Hematopoietic multipotent progenitor cell treated with erythropoietin and hydrocortisone succinate and interleukin-3 and kit ligand, for 15 days (in vitro differentiated cells): Measurements from ENCODE around the gene INVS.
A peak's percentile ranks its signal among the peaks of the same experiment; 100 is the strongest.
"Not testable (repeated sequence)": the region's sequence is repeated elsewhere in the genome, so short reads cannot be mapped to it uniquely, and the experiment has no call there.

Source experiments
- DNase-seq: peaks from one replicate; pipeline ENCODE4 v3.0.0-alpha.2; 2015; ENCODE audit warnings: low spot score

INVS gene

GRCh38 chr9:100196215-100196614 is 97.2 kb downstream of the INVS start:
- no peak for DNase-seq

DNA sequence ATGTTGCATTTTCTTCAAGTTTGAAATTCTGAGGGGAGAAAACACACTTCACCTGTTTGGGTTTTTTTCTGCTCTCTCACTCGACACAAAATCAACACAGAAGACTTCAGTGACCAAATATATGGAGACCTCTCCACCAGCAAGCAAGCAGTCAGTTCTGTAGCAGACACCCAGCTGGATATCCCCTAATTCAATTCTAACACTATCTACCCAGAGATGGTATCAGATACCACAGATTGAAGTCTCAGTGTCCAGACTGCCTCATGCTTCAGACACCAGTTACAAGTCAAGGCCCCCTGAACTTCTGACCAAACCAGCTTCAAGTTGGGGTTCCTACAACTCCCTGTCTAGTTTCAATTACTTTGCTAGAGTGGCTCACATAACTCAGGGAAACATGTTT is 97.8 kb downstream of the INVS start:
- DNase-seq = no peak

DNA sequence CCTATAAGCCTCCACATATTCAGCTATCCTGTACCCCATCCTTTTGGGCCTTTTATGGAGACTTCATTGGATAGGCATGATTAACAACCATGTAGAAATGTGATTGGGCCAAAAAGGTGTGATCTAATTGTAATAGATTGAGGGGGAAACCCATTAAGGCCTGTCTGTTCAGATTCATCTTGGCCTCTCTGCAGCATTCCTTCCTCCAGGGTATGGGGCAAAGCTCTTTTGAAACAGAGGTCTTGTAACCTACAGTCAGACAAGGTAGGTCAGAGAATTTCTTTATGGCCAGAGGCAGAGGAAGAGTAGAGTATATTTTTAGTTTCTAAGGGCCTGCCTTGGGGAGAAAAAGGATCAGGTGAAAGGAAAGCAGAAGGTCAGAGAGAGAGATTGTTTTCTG is 98.5 kb downstream of the INVS start:
- no peak for DNase-seq

DNA sequence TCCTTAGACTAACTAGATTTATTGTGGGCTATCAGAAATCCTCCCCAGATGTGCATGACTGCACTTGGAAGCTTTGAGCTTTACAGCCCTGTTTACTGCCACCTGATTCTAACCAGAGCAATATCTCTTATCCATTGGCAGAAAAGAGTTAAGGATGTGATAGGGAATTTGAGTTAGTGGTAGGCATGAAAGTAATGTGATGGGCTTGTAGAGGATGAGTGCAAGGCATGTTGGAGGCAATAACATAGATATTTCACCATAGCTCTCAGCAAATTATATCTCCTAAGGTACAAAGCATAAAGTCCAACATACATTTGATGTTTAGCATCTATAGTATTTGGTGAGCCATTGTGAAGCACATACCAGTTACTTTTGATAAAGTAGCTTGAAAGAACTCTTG is 103.8 kb downstream of the INVS start:
- DNase-seq = no peak

DNA sequence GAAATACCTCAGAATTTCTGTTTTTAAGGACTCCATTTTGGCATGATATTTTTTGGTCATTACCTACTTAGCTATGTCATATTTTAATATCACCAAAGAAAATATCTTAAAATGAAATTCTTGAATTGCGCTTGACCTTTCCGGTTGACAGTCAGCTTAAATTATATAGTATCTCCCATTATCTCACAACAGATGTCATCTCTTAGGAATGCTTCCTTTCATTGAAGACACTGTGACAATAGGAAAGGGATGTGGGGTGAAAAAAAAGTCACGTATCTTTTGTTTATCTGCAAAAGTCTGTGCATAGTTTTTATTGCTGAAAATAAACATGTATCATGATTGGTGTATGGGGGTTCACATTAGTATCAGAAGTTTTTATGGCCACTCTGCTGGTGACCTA is 105.8 kb downstream of the INVS start:
- no peak for DNase-seq

DNA sequence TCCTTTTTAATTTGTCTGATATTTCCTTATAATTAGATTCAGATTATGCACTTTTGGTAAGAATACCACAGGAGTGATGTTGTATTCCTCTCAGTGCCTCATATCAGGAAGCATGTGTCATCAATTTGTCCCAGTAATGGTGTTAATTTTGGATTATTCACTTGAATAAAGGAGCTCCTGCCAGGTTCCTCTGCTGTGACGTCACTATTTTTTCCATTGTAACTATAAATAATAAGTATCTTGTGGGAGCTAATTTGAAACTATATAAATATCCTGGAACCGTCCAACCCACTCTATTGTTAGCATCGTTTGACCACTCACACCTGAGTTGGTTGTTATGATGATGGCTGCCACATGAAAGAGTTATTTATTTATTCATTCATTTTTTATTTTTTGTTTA is 107.9 kb downstream of the INVS start:
- DNase-seq = no peak

- DNase-seq = no peak
Observed at GRCh38 chr9:100208673-100209072, 109.6 kb downstream of the INVS start.

DNA sequence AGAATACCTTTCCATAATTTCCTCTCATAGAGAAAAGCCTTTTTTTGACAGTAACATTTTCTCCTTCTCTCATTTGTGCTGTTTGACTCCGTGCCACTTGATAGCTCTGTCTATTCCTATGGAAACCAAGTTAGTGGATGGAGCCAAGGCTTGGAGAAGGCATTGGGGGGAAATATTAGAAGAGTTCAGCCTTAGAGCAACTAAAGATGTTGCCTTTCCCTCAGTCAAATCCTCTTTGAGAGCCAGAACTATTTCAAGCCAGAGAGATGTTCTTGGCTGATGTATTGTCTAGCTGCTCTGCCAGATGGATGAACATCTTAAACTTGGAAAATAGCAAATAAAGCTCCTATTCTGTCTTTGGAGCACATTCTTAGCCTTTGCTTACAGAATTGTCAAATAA is 112.4 kb downstream of the INVS start:
- no peak for DNase-seq

GRCh38 chr9:100213730-100214477 is 114.9 kb downstream of the INVS start:
- DNase-seq = no peak

DNA sequence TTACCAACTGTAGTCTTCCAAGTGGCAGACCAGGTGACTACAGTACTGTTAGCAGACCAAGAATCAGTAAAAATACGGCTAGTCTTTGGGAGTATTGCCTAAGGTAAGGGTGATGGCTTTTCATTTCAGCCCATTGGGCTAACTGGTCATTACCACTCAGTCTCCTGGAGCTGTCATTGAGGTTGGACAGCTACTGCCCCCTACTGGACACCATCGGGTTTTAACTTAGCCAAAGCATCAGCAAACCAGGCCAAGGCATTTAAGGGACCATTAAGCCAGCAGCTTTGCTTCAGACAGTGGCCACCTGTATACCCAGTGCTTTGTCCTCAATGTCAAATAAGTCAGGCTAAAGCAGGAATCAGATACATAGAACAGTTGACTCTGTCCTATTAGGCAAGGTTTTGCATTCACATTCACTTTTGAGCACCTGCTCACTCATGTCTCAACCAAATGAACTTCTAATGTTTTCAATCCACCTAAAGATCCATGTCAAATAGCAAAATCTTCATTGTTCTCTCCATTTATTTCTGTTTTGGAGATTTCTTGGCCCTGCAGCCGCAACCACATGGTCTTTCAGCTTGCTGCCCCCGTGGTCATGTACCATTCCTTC is 117.2 kb downstream of the INVS start:
- peak; percentile 79 for DNase-seq

- no peak for DNase-seq
Observed at GRCh38 chr9:100217536-100217935, 118.5 kb downstream of the INVS start.

DNA sequence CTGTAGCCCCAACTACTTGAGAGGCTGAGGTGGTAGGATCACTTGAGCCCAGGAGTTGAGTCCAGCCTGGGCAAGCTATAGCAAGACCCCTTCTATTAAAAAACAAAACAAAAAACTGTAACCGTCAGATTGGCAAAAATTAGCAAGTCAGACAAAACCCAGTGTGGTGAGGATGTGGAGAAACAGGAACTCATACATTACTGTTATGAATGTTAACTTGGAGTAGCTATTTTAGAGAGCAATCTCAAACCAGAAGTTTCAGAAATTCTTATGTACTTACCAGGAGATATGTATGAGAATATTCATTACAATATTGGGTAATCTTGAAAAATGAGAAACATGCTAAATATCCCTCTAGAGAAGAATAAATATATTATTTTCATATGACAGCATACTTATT is 120.3 kb downstream of the INVS start:
- no peak for DNase-seq

- no peak for DNase-seq
Observed at GRCh38 chr9:100220936-100221335, 121.9 kb downstream of the INVS start.

DNA sequence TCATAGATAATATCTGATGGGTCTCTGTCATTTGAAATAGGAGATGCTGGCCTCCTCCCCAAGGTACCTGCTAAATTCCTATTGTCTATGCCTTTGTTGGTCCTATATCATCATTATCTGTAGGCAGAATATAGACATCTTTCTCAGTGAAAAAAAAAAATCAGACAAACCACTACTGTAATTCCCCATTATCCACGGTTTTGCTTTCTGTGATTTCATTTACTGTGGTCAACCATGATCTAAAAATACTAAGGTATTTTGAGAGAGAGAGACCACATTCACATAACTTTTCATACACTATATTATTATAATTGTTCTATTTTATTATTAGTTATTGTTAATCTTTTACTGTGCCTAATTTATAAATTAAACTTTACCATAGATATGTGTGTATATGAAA is 122.5 kb downstream of the INVS start:
- no peak for DNase-seq

DNA sequence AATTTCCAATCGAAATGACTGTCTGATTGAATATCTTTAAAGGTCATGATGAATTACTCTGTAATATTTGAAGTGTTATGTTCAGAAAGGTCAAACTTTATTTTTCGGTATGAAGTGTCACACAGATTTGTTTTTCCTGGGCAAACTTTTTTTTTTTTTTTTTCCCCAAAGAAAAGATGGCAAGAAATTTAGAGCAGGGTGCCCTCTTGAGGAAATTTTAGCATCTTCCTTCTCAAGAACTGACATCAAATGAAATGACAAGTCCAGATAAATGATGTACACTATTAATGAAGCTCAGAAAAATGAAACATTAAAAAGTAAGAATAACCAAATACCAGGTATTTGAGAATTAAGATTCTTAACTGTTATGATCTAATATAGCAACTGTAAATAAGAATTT is 123.6 kb downstream of the INVS start:
- DNase-seq = peak; percentile 11

DNA sequence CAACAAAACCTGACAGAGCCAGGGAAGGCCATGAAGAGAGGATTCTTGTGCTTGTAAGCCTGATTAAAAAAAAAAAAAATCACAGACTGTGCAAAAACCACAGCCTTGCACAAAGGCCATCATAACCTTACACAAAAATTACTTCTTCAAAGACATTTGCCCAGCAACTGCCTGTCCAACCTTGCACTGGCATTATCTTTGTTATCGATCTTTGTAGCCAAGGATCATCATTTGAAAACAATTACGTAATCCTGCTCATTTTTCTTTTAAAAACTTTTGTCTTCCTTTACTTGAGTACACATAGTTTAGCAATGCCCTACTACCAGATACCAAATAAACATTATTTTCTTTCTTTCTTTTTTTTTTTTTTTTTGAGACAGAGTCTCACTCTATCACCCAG is 128.6 kb downstream of the INVS start:
- no peak for DNase-seq

GRCh38 chr9:100228352-100228869 is 129.4 kb downstream of the INVS start:
- no peak for DNase-seq

- no peak for DNase-seq
Observed at GRCh38 chr9:100229136-100229535, 130.1 kb downstream of the INVS start.

- DNase-seq = no peak
Observed at GRCh38 chr9:100229561-100229960, 130.5 kb downstream of the INVS start.

DNA sequence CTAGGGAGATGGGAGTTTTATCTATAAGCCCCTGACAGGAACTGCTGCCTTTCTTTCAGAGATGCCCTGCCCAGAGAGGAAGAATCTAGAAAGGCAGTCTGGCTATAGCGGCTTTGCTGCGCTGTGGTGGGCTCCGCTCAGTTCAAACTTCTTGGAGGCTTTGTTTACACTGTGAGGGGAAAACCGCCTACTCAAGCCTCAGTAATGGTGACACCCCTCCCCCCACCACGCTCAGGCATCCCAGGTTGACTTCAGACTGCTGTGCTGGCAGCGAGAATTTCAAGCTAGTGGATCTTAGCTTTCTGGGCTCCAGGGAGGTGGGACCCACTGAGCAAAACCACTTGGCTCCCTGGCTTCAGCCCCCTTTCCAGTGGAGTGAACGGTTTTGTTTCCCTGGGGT is 137.9 kb downstream of the INVS start:
- DNase-seq = not testable (repeated sequence)

- no peak for DNase-seq
Observed at GRCh38 chr9:100240512-100240911, 141.5 kb downstream of the INVS start.

DNA sequence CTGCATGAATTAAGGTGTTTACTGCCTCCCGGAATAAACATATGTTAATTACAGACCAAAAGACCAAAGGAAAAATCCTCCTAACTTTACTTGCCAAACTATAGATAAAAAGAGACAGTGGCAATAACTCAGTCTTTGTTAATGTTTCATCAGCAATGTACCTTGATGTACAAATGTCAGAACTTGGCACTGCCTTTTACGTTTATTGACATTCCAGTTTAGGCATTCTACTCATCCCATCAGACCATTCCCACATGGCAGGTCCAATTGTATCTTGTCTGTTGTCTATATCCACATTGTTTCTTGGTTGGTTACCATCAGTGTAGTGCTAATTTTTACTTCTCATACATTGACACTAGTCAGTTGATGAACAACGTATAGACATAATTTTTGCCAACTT is 168.2 kb downstream of the INVS start:
- DNase-seq = no peak

GRCh38 chr9:100268271-100268670 is 169.2 kb downstream of the INVS start:
- no peak for DNase-seq

- no peak for DNase-seq
Observed at GRCh38 chr9:100269656-100270055, 170.6 kb downstream of the INVS start.
